Mucosa of rectum (tissue), 2 donors: Measurements from ENCODE around the gene NACAD.
"Not testable (repeated sequence)": the region's sequence is repeated elsewhere in the genome, so short reads cannot be mapped to it uniquely, and the experiment has no call there.

Experiments used
- H3K27ac ChIP-seq, 2 donors: one replicate each; pipeline ENCODE4 v1.7.0; 2013; ENCODE audit warnings: inconsistent platforms in 2 of 2, low read depth in 2 of 2, low read length in 2 of 2
- H3K27me3 ChIP-seq, 2 donors: one replicate each; pipeline ENCODE4 v1.7.0; 2013; ENCODE audit warnings: low read length in 2 of 2; ENCODE audit not compliant: control insufficient read depth in 2 of 2, insufficient read depth in 2 of 2
- H3K36me3 ChIP-seq, 2 donors: one replicate each; pipeline ENCODE4 v1.7.0; 2013; ENCODE audit warnings: low read length in 2 of 2; ENCODE audit not compliant: control insufficient read depth in 2 of 2, insufficient read depth in 2 of 2
- H3K4me1 ChIP-seq, 2 donors: one replicate each; pipeline ENCODE4 v1.7.0; 2013; ENCODE audit warnings: low read length in 2 of 2, mild to moderate bottlenecking in 1 of 2; ENCODE audit not compliant: control insufficient read depth in 2 of 2, insufficient read depth in 2 of 2
- H3K4me3 ChIP-seq, 2 donors: one replicate each; pipeline ENCODE4 v1.7.0; 2013; ENCODE audit warnings: low read length in 2 of 2
- H3K9ac ChIP-seq, 2 donors: one replicate each; pipeline ENCODE4 v1.7.0; 2013; ENCODE audit warnings: low read length in 2 of 2, low read depth in 1 of 2, mild to moderate bottlenecking in 1 of 2
- H3K9me3 ChIP-seq, 2 donors: one replicate each; pipeline ENCODE4 v1.7.0; 2013; ENCODE audit warnings: low read length in 2 of 2; ENCODE audit not compliant: control insufficient read depth in 2 of 2
- donor health status: healthy.
- donor health status: Normal muscosa, but diverticular disease.

The NACAD gene

DNA sequence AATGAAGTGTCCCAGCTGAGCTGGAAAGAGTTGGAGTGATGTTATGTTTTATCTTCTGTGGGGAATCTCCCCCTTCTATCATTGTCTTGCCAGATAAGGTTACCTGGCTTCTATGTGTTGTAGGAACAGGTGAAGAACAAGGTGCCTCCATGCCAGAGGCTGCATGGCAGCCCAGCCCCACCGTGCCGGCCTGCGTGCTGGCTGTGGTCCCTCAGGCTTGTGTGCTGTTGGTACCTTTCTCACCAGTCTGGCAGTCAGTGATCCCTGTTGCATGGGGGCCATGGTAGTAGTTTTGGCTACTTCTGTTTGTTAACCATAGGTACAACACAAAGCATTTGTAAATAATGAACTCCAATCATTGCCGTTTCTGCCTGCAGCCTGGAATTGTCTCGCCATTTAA is 50.9 kb downstream of the NACAD start:
- Histone ChIP-seq H3K4me1 (peaks cover 14% of the 10 kb centered on the region in 2 donors), H3K4me3 (no peak overlapping the region), H3K27me3 (no peaks in the 10 kb centered on the region), H3K9ac (no peak overlapping the region), H3K36me3 (peaks cover 19 to 21% of the 10 kb centered on the region in 2 donors), H3K27ac (no peak overlapping the region), H3K9me3 (no peaks in the 10 kb centered on the region)

DNA sequence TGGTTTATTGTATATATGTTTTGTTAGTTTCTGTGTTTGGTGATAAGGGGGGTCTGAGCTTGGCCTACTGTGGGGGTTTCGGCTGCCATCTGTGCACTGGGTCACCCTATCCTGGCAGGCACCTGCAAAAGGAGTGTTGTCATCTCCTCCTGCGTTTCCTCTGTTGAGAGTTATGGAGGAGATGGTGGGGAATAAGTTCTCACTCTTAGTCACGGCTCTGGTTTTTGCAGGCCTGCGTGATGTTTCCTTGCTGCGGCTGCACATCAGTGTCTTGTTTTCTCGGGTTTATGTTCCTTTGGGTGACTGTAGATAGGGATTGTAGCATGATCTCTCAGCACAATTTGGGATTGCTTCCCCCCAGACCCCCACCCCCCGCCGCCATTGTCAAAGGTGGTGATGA is 52.0 kb downstream of the NACAD start:
- H3K27me3 ChIP-seq: no peaks in the 10 kb centered on the region
- H3K36me3 ChIP-seq: peaks cover 18 to 20% of the 10 kb centered on the region in 2 donors
- H3K27ac ChIP-seq: no peak overlapping the region

DNA sequence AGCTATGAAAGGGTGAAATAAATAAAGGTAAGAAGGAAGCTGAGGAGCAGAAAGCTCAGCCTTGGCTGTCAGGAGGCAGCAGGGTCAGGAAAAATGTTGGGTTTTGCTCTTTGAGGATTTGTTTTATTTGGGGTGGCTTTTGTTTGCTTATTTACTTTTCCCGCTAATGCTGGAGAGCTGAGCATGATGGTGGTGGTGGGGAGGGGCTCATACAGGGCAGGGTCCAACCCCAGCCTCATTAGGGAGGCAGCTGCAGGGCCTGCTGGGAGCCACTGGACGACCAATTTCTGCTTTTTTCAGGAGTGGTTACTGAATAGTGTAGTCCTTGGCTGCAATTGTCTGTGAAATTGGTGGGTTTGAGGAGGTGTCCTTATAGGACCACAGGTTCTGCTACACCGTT is 52.5 kb downstream of the NACAD start:
- Histone ChIP-seq H3K4me3 (peak overlapping the region; percentile 9 to 24), H3K9me3 (no peaks in the 10 kb centered on the region), H3K9ac (no peak overlapping the region), H3K27ac (no peak overlapping the region), H3K36me3 (peaks cover 14 to 16% of the 10 kb centered on the region in 2 donors), H3K27me3 (no peaks in the 10 kb centered on the region), H3K4me1 (peaks cover 14% of the 10 kb centered on the region in 2 donors)

More for the DNA sequence above, 52.0 kb downstream of the NACAD start:
- H3K9ac ChIP-seq: no peak overlapping the region
- H3K4me1 ChIP-seq: peaks cover 14% of the 10 kb centered on the region in 2 donors
- no peak overlapping the region for H3K4me3 ChIP-seq
- no peaks in the 10 kb centered on the region for H3K9me3 ChIP-seq

DNA sequence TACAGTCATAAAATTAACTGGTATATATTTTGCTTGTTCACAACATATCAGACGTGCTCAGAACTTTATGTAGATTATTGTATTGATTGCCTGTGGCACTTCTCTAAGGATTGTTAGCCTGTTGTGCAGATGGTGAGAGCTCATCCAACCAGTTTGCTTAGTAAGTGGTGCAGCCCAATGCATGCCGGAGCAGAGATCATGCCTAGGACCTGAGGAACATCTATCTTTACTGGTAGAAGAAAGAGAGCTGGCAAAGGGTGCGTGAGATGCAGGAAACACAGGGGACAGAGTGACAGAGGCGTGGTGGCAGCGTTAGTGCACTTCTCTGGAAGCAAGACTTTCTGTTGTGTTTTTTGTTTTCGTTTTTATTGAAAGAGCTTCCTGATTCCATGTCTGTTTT is 52.9 kb downstream of the NACAD start:
- Histone ChIP-seq H3K4me3 (peak overlapping the region; percentile 22 to 24), H3K4me1 (peaks cover 14% of the 10 kb centered on the region in 2 donors), H3K9ac (no peak overlapping the region), H3K36me3 (peaks cover 11 to 12% of the 10 kb centered on the region in 2 donors), H3K27ac (no peak overlapping the region), H3K27me3 (no peaks in the 10 kb centered on the region), H3K9me3 (no peaks in the 10 kb centered on the region)

DNA sequence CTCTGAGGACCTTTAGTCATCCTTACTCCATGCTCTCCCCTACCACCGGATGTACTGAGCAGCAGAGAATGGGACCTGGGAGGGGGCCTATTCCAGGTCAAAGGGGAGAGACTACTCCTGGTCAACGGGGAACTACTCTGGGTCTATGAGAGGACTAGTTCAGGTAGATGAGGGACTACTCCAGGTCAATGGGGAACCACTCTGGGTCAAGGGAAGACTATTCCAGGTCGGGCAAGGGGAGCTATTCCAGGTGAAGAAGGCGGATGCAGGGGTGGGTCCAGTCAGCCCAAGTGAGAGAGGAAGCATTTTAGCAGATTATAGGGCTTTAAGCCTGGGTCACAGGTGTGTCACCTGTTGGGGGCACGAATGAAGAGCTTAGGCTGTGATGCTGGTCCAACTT is 53.4 kb downstream of the NACAD start:
- Histone ChIP-seq H3K9ac (no peak overlapping the region), H3K27me3 (no peaks in the 10 kb centered on the region), H3K4me1 (peaks cover 14% of the 10 kb centered on the region in 2 donors), H3K4me3 (no peak overlapping the region), H3K27ac (no peak overlapping the region), H3K36me3 (peaks cover 9 to 11% of the 10 kb centered on the region in 2 donors), H3K9me3 (no peaks in the 10 kb centered on the region)

DNA sequence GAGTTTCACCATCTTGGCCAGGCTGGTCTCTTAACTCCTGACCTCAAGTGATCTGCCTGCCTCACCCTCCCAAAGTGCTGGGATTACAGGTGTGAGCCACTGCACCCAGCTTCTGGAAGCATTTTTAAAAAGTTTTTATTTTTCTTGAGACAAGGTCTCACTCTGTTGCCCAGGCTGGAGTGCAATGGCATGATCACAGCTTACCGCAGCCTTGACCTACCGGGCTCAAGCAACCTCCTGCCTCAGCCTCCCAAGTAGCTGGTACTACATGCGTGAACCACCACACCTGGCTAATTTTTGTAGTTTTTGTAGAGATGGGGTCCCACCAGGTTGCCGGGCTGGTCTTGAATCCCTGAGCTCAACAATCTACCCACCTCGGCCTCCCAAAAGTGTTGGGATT is 54.1 kb downstream of the NACAD start:
- H3K9ac ChIP-seq, H3K27me3 ChIP-seq, H3K9me3 ChIP-seq, H3K4me3 ChIP-seq, H3K27ac ChIP-seq: not testable (repeated sequence)
- H3K36me3 ChIP-seq: peaks cover 9 to 11% of the 10 kb centered on the region in 2 donors
- H3K4me1 ChIP-seq: peaks cover 14% of the 10 kb centered on the region in 2 donors

DNA sequence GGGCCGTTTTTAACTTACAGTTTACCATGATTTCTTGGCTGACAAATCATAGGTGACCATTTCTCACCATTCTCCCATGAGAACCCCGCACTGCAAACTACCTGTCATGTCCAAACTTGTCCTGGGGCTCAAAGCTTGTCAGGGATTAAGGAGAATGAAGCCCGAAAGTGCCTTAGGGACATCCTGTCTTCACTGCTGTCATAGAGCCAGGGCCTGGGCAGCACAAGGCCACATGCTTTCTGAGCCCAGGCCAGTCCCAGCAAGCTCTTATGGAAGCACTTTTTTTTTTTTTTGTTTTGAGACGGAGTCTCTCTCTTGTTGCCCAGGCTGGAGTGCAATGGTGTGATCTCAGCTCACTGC is 54.9 kb downstream of the NACAD start:
- no peaks in the 10 kb centered on the region for H3K27me3 ChIP-seq
- peaks cover 5 to 7% of the 10 kb centered on the region in 2 donors for H3K36me3 ChIP-seq
- peaks cover 14% of the 10 kb centered on the region in 2 donors for H3K4me1 ChIP-seq
- H3K9ac ChIP-seq: no peak overlapping the region
- no peak overlapping the region for H3K4me3 ChIP-seq
- no peak overlapping the region for H3K27ac ChIP-seq
- H3K9me3 ChIP-seq: no peaks in the 10 kb centered on the region

DNA sequence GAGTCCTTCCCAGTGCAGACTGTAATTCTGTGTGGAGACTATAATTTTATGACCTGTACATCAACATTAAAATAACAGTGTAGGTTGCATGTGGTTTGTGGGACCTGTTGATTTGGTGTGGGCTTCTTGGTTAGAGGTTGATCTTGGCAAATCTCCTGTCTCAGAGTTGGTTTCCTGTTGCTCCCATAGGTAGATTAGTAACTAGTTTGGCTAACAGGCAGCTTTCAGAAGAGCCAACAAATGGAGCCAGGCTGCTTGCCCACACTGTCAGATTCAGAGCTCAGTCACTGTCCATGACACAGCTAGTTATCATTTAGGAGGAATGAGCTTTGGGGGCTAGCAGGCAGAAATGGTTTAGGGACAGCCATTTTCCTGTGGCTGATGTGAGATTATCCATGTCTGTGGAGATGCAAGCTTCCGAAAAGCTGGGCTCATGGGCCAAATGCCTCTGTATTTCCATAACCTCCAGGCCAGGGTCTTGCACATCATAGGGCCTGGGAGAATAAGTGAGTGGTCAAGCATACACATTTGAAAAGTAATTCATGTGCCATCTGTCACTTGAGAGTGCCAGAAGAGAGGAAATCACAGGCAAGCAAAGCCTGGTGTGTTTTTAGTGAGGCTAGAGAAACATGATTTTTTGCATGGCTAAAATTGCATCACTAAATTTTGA is 55.4 kb downstream of the NACAD start:
- no peak overlapping the region for H3K27ac ChIP-seq
- H3K27me3 ChIP-seq: no peaks in the 10 kb centered on the region
- no peaks in the 10 kb centered on the region for H3K9me3 ChIP-seq
- no peak overlapping the region for H3K9ac ChIP-seq
- H3K36me3 ChIP-seq: peaks cover 2 to 4% of the 10 kb centered on the region in 2 donors
- no peak overlapping the region for H3K4me3 ChIP-seq
- H3K4me1 ChIP-seq: peaks cover 14% of the 10 kb centered on the region in 2 donors

DNA sequence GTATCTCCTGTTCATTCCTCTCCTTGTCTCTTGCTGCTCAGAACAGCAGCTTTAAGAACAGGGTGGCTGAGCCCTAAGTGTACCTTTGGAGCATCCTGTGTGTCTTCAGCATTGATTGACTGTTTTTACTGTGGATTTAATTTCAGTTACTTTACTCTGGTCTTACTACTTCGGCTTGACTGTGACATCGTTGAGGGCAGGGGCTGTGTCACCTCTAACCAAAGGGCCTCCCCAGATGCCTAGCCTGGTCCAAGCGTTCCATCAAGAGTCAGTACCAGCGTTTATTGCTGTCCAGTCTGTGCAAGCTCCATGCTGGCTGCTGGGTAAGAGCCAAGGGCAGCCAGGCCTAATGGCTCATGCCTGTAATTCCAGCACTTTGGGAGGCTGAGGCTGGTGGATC is 56.3 kb downstream of the NACAD start:
- Histone ChIP-seq H3K36me3 (peaks cover 2 to 3% of the 10 kb centered on the region in 2 donors), H3K9ac (no peak overlapping the region), H3K27ac (no peak overlapping the region), H3K4me1 (peaks cover 14% of the 10 kb centered on the region in 2 donors), H3K4me3 (no peak overlapping the region), H3K27me3 (no peaks in the 10 kb centered on the region), H3K9me3 (no peaks in the 10 kb centered on the region)

DNA sequence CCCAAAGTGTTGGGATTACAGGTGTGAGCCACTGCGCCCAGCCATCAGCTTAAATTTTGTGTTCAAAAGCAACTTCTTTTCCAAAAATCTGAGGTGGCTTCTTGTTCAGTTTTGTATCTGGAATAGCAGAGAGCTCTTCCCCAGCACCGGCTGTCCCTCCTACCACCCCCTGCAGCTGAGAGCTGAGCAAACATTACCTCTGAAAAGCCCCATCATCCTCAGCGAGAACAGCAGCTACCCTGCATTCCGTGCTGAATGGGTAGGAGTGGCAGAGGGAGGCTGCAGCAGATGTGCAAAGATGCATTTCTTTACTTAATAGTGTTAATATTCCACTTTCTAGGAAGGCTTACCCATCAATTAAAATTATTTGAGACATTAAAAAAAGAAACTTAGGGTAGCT is 56.9 kb downstream of the NACAD start:
- H3K9ac ChIP-seq: no peak overlapping the region
- H3K27ac ChIP-seq: no peak overlapping the region
- H3K4me3 ChIP-seq: no peak overlapping the region
- peaks cover 2 to 3% of the 10 kb centered on the region in 2 donors for H3K36me3 ChIP-seq
- H3K27me3 ChIP-seq: no peaks in the 10 kb centered on the region
- H3K9me3 ChIP-seq: no peaks in the 10 kb centered on the region
- peaks cover 13 to 14% of the 10 kb centered on the region in 2 donors for H3K4me1 ChIP-seq
